ENCODE results near the gene USF2. TPM values are rescaled to one million over a fixed set of nuclear protein-coding genes. Genes with fewer than 3 reads are reported as not detected.

The USF2 gene
- total RNA-seq, 1 donor from 2014 or later: 110 TPM

DNA sequence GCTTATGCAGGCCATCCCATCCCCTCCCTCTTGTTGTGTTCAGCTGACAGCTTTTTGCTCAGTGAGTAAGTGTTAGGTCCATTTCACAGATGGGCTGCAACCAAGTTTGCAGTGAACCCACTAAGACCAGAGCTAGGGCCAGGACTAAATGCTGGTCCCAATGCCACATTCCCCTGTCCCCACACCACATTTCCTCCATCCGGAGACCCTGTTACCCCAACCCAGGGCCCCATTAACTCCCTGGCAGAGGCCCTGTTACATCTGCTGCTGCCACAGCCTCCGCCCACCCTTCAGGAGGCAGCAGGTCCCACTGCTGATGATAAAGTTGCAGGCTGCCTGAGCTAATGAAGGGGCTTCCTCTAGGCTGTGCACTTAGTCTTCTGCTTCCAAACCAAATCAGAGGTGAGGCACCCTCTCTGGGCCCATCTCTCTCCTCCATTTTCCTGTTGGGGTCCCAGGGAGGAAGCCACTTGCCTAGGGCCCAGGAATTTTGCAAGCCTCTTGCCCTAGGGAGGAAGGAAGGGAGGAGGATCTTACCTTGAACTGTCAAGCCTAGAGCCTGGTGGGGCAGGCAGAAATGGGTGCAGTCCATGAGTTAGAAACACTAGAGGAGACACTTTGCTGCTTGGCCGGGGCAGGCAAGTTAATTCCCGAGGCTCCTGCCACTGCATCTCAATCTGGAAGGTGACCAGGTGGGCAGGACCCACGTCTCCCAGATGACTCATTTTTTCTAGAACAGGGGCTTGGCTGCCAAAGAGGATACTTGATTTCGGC, 3.4 kb upstream of the USF2 start:
- peak; percentile 79 for DNase-seq (ENCODE audit: low spot score)

DNA sequence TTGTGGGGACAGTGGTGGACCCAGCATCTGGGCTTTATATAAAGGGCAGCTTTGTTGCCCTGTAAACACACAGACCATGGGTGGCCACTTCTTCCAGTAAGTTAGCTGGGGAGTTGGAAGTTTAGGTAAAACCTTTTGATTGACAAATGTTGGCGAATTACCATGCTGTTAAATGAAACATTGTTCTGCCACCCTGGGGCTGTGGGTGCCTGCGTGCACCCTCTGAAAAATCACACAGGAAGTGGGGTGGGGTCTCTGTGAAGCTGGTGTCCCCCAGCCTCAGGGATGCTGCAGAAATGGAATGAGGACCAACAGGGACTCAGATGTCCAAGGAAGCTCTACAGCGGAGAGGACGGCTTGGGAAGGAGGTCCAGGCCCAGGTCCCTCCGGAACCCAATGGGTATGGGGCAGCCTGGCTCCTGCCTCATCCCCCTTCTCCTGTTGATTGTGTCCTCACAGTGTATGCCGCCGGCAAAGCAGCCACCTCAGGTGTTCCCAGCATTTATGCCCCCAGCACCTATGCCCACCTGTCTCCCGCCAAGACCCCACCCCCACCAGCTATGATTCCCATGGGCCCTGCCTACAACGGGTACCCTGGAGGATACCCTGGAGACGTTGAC, 2.8 kb upstream of the USF2 start:
- peak; percentile 57 for DNase-seq (ENCODE audit: low spot score)

DNA sequence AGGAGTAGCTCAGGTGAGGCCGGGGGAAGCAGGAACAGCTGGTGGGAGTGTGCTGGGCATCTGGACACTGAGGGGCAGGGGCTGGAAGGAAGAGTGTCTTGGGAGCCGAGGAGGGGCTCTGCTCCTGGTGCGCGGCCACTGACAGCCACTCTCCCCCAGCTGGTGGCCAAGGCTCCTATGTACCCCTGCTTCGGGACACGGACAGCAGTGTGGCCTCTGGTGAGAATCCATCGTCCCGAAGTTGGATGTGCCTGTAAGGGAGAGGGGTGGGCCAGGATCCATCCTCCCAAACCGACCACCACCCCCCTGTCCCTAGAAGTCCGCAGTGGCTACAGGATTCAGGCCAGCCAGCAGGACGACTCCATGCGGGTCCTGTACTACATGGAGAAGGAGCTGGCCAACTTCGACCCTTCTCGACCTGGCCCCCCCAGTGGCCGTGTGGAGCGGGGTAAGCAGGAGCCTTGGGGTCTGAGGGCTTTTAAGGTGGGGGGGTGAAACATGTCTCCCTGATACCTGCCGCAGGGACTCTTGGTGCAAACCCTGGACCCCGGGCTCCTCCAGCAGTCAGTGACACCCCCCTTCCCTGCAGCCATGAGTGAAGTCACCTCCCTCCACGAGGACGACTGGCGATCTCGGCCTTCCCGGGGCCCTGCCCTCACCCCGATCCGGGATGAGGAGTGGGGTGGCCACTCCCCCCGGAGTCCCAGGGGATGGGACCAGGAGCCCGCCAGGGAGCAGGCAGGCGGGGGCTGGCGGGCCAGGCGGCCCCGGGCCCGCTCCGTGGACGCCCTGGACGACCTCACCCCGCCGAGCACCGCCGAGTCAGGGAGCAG, 2.0 kb upstream of the USF2 start:
- DNase-seq (ENCODE audit: low spot score): peak; percentile 88

DNA sequence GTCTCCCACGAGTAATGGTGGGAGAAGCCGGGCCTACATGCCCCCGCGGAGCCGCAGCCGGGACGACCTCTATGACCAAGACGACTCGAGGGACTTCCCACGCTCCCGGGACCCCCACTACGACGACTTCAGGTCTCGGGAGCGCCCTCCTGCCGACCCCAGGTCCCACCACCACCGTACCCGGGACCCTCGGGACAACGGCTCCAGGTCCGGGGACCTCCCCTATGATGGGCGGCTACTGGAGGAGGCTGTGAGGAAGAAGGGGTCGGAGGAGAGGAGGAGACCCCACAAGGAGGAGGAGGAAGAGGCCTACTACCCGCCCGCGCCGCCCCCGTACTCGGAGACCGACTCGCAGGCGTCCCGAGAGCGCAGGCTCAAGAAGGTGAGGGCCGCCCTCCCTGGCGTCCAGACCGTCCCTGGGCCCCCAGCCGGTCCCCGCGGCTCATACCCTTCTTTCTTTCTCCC, 1.4 kb upstream of the USF2 start:
- peak; percentile 91 for DNase-seq (ENCODE audit: low spot score)

DNA sequence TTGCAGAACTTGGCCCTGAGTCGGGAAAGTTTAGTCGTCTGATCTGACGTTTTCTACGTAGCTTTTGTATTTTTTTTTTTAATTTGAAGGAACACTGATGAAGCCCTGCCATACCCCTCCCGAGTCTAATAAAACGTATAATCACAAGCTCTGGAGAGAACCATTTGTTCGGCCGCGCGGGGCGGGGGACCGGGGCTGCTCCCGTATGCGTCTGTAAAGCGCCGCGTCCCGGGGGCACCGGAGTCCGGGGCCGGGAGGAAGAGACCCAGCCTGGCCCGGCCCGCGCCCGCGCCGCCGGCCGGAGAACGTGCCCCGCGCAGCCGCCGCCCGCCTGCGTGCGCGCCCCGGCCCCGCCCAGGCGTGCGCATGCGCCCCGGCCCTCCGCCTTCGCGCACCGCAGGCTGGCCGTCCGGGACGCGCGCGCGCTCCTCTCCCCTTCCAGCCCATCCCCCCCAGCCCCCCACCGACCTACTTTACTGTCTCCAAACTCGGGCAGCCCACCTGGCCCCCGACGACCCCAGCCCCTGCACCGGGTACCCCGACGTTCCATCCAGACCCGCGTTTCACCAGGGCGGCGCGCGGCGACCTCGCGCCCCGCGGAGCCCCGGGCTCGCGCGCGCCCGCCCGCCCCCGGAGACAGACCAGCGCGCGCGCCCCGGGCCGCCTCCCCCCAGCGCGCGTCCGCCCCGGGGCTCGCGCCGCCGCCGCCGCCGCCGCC, 785 bp upstream of the USF2 start:
- peak; percentile 95 for DNase-seq (ENCODE audit: low spot score)

DNA sequence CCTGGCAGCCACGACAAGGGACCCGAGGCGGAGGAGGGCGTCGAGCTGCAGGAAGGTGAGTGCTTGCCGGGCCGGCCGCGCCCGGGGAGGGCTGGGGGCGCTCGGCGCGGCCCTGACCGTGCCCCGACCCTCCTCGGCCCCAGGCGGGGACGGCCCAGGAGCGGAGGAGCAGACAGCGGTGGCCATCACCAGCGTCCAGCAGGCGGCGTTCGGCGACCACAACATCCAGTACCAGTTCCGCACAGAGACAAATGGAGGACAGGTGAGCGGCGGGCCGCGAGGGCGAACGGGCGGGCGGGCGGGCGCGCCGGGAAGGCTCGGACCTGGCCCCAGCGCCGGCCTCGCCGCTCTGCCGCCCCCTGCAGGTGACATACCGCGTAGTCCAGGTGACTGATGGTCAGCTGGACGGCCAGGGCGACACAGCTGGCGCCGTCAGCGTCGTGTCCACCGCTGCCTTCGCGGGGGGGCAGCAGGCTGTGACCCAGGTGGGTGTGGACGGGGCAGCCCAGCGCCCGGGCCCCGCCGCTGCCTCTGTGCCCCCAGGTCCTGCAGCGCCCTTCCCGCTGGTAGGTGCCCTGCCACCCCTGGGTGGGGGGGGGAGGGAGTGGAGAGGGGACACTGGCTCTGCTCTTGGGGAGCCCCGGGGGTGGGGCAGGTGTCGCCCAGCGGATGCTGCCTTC, 816 bp downstream of the USF2 start:
- DNase-seq (ENCODE audit: low spot score): peak; percentile 95

DNA sequence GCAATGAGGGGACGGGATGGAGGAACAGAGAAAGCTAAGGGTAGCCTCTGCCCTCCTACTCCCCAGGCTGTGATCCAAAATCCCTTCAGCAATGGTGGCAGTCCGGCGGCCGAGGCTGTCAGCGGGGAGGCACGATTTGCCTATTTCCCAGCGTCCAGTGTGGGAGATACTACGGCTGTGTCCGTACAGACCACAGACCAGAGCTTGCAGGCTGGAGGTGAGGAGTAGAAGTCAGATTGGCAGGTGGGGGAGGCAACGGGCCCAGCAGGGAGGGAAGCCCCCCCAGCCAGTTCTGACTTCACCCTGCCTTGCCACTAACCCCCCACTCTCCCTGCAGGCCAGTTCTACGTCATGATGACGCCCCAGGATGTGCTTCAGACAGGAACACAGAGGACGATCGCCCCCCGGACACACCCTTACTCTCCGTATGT, 1.6 kb downstream of the USF2 start:
- DNase-seq (ENCODE audit: low spot score): no peak

DNA sequence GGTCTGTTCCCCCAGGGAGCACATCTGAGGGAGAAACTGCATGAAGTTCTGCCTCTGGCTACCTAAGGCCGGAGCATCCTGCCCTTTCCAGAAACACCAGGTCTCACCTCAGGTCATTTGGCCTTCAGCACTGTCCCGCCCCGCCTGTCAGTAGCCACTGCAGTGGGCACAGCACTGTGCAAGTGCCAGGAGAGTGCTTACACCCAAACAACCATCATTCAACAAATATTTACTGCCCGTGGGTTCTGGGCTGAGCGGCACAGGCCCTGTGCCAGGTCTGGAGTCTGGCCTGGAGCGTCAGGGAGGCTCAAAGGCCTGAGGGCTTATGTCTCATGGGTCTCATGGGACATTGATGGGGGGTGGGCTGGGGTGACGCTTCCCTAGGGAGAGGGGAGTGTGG, 2.8 kb downstream of the USF2 start:
- no peak for DNase-seq (ENCODE audit: low spot score)

DNA sequence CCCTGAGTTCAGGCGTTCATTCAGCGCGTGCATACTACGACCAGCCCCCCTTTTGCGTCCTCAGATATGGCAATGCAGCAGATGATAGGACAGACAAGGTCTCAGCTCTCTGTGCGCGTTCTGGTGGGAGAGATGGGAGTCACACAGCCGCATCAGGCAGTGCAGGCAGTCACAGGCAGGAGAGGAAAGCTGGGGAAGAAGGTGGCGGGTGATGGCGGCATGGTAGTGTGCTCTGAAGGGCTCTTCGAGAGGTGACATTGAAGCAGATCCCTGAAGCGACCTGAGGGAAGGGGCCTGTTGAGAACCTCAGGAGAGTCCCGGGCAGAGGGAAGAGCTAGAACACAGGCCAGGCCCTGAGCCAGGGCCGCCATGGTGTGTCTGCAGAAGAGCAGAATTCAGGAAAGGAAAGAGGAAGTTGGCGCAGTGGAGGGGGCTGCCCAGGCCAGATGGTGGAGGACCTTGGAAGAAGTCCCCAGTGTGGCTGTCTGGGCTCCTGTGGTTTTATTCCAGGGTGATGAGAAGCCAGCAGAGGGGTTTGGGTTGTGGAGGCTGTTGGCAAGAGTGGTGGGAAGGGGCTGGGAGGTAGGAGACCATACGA, 3.5 kb downstream of the USF2 start:
- no peak for DNase-seq (ENCODE audit: low spot score)

DNA sequence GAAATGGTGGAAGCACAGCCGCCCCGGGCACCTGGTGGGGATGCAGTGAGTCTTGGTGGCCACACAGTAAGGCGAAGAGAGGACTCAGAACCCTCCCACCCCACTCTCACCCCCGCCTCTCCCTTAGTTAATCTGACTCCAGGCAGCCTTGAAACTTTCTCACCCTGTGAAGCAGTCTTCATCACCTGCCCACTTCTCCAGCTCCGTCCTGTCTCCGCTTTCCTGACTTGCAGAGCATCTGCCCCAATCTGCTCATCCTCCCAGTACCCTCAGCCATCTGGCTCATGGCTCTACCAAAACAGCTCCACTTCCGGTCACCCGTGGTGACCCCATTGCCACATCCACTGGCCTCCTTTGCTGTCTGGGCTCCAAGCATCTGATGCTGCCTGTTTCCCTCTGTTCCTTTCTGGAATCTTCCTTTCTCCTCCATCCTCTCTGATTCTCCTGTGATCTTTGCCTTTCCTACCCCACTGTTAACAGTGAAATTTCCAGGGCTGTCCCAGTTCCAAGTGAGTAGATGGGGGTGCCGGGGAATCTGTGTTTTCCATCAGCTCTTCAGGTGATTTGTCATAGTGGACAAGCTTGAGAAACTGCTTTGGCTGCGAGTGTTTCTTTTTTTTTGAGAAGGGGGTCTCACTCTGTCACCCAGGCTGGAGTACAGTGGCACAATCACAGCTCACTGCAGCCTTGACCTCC, 4.3 kb downstream of the USF2 start:
- no peak for DNase-seq (ENCODE audit: low spot score)

DNA sequence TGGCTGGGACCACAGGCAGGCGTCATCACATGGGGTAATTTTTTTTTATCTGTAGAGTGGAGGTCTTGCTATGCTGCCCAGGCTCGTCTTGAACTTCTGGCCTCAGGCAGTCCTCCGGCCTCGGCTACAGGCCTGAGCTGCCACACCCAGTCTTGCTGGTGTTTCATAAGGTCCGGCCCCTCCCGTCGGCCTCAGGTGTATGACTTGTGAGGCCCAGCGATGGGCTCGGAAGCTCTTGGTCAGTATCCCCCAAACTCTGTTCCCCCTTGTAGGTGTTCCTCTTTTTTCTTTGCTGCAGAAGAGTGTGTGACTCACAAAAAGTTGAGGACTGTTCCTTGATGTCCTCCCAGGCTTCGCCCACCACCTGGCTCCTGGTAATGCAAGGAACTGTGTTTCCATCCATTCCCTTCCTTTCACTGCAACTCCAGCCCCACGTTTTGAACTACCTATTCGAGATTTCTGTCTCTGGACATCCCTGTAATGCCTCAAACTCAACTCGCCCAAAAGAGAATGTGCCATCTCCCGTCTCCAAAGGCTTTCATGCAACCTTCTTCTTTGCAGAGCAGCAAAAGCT, 5.0 kb downstream of the USF2 start:
- DNase-seq (ENCODE audit: low spot score): no peak

DNA sequence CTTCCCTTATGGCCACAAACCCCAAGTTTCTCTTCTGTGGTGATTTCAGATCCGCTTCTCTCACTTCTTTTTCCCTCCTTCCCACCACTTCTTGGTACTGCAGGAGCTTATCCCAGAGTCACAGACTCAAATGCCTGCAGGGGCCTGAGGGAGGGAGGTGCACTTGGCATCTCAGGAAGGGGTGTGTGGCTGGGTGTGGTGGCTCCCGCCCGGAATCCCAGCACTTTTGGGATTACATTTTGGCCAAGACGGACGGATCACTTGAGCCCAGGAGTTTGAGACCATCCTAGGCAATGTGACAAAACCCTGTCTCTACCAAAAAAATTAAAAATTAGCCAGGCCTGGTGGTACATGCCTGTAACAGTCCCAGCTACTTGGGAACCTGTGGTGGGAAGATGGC, 5.6 kb downstream of the USF2 start:
- no peak for DNase-seq (ENCODE audit: low spot score)

DNA sequence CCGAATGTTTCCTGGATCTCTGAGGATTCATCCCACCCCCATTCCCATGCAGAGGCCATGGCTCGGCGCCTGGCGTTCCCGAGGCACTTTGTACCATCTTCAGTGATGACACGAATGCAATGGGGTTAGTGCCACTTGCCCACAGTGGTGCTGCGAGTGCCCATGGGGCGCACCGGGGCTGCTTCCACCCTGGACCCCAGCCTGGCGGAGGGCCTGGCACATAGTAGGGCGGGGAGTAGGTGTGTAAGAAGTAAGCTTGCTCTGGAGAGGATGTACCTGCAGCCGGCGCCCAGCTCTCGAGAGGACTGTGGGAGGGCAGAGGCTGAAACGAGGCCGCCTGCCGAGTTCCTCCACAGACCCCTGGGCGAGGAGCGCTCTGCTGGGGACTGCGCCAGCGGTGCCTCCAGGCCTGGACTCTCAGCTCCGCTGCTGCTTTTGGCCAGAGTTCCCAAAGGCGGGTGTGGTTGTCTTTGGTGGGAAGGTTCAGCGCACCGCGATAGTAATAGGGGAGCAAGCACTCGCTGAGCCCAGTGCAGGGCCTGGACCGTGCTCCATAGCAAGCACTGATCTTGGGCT, 8.0 kb downstream of the USF2 start:
- no peak for DNase-seq (ENCODE audit: low spot score)

DNA sequence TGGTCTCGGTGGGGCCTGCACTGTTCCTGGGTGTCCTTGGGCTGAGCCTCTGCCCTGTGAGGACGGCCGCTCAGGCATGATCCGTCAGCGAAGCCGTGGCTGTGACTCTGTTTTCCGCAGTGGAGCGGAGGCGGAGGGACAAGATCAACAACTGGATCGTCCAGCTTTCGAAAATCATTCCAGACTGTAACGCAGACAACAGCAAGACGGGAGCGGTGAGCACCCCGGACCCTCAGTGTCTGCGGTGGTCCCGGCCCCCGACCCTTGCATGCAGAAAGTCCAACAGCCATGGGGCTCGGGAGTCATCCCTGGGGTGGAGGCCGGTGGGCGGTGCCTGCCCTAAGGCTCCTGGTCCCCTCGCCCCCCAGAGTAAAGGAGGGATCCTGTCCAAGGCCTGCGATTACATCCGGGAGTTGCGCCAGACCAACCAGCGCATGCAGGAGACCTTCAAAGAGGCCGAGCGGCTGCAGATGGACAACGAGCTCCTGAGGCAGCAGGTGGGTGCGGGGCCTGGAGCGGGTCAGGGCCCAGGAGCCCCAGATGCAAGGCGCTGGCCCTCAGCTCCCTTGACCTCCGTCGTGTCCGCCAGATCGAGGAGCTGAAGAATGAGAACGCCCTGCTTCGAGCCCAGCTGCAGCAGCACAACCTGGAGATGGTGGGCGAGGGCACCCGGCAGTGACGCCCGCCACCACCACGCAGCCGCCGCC, 10.0 kb downstream of the USF2 start:
- no peak for DNase-seq (ENCODE audit: low spot score)

DNA sequence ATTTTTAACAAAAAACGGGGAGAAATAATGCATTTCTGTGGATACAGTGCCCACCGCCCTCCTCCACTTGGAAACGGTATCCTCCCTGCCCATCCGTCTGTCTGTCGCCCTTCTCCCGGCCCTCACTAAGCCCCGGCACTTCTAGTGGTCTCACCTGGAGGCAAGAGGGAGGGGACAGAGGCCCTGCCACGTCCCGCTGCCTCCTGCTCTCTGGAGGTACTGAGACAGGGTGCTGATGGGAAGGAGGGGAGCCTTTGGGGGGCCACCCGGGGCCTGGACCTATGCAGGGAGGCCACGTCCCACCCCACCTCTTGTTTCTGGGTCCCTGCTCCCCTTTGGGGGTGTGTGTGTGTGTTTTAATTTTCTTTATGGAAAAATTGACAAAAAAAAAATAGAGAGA, 10.6 kb downstream of the USF2 start:
- DNase-seq (ENCODE audit: low spot score): no peak

DNA sequence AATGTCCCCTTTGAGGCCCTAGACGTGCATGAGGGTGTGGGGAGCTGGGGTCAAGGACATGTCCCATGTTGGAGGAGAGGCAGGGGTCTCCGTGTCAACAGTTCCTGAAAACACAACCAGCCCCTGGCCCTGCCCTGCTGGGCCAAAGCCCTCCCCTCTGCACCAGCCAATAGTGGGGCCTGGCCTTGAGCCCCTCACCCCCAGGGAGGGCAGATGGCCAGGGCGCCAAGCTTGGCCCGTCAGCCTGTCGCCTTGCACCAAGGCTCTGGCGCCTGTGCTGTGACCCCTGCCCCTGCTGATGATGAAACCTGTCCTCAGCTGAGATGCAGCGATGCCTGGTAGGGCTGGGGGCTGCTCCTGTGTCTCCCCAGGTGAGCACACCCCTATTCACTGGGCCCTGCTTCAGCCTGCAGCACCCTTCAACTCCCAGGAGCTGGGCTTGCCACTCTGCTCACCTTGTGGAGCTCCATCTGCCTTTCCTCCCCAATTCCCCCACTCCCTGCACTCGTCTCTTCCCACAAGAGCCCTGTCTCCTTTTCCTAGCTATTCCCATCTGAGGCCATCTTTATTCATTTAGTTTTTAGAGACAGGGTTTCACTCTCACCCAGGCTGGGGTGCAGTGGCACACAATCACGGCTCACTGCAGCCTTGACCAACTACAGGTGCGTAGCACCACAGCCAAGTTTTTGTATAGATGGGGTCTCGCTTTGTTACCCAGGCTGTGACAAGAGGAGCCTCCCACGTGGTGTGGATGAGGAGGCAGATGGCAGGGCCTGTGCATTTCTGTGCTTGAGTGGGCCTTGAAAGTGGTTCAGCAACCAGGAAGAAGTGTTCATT, 11.4 kb downstream of the USF2 start:
- DNase-seq (ENCODE audit: low spot score): no peak

DNA sequence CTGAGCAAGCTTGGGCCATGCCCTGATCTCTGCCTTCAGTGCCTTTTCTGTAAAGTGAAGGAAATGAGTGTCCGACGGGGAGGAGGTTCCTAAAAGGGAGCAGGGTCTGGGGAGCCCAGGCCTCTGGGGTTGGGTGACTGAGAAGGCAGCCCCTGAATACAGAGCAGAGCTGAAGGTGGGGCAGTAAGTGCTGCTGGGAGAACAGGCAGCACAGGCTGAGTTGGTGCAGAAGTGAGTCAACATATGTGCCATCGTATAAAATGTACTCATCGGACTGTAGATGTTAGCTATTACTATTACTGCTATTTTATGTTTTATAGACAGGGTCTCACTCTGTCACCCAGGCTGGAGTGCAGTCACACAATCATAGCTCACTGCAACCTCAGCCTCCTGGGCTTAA, 12.5 kb downstream of the USF2 start:
- DNase-seq (ENCODE audit: low spot score): no peak

All from mesenteric fat pad (tissue), 1 donor.